Measurements from ENCODE around the gene OTOP2.
"Not testable (repeated sequence)": the region's sequence is repeated elsewhere in the genome, so short reads cannot be mapped to it uniquely, and the experiment has no call there.

The OTOP2 gene

DNA sequence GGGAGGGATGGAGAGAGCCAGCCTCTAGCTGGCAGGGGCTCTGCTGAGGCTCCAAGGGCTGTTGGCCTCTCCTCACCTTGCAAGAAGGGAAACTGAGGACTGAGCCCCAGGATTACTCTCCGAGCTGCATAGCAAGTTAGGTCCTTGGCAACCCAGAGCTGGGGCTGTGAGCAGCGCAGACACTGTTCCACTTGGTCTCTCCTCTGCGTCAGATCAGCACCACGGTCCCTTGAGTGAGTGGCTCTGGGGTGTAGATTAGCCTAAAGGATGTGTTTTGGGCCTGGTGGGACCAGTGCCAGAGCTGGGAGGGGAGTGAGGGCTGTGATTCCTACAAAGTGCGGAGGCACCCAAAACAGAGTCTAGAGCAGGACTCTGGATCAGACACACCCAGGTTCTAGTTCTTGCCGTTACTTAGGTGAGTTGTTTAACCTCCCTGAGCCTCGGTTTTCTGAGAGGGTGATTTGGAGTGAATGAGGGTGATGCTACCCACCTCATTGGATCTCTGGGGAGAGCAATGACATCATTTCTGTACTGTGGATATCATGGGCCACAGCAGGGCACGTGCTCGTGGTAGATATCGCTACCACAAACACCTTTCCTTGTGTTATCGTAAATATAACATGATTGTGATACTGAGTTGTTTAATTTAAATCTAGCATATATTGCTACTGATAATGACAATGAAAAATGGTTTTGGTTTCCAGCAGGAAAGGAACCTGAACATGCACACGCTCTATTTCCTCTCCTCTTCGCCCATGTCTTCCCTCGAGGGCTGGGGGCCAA, 22.5 kb upstream of the OTOP2 start:
- no peak for DNase-seq (ENCODE audit: low read depth in 2 of 2)

DNA sequence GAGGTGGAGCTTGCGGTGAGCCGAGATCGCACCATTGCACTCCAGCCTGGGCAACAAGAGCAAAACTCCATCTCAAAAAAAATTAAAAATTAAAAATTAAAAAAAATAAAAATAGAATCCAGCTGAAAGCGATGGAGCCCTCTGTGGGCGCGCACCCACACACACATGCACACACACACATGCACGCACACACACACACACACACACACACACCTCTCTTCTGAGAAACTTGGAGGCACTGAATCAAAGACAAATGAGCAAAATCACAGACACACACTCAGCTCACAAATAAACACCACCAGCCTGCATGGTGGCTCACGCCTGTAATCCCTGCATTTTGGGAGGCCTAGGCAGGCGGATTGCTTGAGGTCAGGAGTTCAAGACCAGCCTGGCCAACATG, 21.0 kb upstream of the OTOP2 start:
- no peak for DNase-seq (ENCODE audit: low read depth in 2 of 2)

- no peak for DNase-seq (ENCODE audit: low read depth in 2 of 2)
Observed at GRCh38 chr17:74903671-74904070, 20.4 kb upstream of the OTOP2 start.

DNA sequence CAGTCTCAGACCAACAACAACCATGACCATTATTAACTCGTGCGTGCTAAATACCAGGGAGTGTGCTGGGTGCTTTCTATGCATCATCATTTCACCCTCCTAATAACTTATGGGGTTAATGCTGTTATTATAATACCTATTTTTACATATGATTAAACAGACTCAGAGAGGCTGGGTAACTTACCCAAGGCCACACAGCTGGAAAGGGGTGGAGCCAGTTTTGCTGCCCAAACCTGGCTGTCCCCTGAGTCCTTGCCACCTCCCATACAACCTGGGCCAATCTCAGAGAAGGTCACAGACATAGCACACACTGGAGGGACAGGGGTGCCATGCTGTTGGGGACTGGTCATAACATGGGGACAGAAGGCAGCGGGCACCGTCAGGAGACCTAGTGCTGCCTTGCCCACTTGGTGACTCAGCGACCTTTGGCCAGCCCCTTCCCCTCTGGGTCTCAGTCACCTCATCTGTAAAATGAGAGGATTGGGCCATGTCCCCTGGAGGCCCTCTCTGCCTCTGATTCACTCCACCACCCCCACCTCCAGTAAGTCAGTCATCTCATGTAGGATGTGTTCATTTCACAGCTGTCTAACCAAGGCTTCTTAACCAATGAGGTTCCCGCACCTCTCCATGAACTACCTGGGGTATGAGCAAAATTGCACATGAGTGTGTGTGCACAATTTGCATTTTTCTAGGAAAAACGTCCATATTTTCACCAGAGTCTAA, 19.2 kb upstream of the OTOP2 start:
- no peak for DNase-seq (ENCODE audit: low read depth in 2 of 2)

- DNase-seq (ENCODE audit: low read depth in 2 of 2): not testable (repeated sequence)
Observed at GRCh38 chr17:74906214-74906793, 17.8 kb upstream of the OTOP2 start.

DNA sequence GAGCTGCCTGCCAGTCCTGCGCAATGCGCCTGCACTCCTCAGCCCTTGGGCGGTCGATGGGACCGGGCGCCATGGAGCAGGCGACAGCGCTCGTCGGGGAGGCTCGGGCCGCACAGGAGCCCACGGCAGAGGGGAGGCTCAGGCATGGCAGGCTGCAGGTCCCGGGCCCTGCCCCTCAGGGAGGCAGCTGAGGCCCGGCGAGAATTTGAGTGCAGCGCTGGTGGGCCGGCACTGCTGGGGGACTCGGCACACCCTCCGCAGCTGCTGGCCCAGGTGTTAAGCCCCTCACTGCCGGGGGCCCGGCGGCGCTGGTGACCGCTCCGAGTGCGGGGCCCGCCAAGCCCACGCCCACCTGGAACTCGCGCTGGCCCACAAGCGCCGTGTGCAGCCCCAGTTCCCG, 17.1 kb upstream of the OTOP2 start:
- no peak for DNase-seq (ENCODE audit: low read depth in 2 of 2)

- DNase-seq (ENCODE audit: low read depth in 2 of 2): not testable (repeated sequence)
Observed at GRCh38 chr17:74909097-74909496, 15.0 kb upstream of the OTOP2 start.

DNA sequence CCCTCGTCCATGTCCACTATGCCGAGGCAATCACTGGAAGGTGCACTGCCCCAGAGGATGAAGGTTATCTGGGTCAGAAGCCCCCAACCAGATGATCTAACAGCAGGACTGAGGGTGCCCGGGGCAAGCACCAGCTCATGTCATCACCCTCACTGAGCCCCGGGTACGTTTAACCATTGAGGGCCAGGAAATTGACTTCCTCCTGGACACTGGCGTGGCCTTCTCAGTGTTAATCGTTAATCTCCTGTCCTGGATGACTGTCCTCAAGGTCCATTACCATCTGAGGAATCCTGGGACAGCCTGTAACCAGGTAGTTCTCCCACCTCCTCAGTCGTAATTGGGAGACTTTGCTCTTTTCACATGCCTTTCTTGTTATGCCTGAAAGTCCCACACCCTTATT, 12.7 kb upstream of the OTOP2 start:
- DNase-seq (ENCODE audit: low read depth in 2 of 2): not testable (repeated sequence)

DNA sequence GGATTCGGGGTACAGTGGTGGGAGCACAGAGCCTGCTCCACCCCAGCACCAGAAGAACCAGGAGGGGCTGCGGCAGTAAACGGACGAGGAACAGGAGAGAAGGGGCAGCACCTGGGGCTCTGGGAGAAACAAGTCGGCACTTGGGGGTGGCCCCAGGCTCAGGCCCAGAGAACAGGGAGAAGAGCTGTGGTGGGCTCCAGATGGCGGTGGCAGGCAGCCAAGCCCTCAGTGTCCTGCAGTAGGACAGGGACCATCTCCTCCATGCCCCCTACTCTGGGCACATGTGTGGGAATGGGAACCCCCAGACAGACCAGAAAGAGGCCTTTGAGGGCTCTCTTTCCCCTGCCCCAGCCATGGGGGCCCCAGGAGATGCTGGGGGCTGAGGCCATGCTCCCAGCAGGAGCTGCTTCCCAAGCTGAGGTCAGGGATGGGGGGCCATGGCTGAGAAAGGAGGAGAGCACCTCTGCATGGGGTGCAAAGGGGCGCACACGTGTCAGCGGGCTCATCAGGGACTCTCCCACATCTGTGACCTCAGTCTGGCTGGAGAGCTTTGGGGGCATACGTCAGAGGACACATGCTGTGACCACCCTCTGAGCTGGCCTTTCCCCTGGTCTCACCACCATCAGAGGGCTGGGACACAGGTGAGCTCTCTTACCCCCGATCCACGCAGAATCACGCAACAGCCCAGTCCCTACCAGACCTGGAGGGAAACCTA, 7.8 kb upstream of the OTOP2 start:
- no peak for DNase-seq (ENCODE audit: low read depth in 2 of 2)

DNA sequence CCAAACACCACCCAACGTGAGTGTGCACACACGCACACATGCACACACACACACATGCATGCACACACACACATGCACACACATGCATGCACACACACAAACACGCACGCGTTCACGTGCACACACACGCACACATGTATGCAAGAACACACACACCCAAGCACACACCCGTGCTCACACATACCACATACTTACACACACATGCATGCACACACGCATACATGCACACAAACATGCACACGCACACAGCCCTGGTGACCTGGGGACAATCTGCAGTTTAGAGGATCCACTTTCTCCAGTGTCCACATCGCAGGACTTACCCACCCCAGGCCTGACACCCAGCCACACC, 7.2 kb upstream of the OTOP2 start:
- no peak for DNase-seq (ENCODE audit: low read depth in 2 of 2)

DNA sequence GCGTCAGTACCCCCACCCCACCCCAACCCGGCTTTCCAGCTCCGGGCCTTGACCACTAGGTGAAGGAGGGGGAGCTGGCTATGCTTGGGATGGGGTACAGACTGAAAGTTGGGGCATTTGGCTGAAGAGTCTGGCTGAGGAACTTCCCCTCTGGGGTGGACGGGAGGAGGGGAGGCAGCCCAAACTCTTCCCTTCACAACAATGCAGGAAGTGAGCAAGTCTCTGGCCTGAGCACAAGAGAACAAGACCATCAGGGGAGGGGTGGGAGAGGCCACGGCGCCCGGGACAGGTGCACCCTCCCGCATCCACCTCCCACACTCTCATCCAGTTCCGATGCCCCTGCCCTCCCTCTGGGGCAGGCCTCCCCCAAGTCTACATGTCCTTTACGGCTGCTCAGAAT, 6.6 kb upstream of the OTOP2 start:
- DNase-seq (ENCODE audit: low read depth in 2 of 2): no peak

DNA sequence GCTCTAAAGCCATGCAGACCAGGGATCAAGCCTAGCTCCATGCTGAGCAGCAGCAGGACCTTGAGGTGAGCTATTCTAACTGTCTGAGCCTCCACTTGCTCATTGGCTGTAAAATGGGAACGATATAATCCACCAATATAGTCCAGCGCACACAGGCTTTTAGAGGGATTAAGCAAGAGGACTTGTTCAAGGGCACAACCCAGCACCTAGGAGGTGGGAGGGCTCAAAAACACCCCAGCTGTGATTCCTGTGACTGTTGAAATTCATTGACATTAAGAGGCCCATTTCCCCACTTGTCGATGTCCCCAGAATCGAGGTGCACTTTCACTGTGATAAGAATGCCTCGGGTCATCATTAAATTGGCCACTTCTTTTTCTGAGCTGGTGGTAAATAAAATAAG, 5.2 kb upstream of the OTOP2 start:
- DNase-seq (ENCODE audit: low read depth in 2 of 2): no peak

DNA sequence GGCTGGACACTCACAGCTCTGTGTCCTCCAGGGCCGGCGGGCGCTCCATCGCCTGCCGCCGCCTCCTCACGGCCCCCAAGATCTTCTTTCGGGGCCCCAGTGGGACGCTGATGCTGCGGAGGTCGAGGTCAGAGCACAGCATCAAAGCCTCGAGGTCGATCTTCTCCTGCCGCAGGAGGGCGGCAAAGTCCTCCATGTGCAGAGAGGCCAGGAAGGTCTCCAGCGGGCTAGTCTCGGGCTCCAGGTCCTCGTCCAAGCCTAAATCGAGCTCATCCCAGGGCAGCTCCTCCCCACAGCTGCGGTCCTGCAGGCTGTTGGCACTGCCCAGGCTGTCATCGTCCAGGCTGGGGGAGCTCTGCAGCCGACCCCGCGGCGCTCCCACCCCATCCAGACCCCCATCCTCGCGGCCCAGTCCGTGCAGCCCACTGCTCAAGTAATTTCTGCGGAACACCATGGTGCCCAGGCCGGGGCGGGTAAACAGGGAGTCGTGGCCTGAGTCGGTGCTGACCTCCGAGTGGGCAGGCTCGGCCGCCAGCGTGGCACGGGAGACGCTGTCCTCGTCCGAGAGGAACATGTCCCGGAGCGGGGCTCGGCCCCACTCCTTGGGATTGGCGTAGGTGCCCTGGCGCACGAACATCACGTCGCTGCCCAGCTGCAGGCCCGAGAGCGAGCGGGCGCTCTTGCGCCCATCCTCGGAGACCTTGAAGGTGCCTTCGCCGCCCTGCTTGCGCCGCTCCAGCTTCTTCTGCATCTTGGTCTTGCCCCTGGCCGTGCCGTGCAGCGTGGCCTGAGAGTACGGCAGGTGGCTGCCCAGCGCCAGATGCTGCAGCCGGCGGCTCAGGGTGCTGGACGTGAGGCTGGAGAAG, 4.4 kb upstream of the OTOP2 start:
- no peak for DNase-seq (ENCODE audit: low read depth in 2 of 2)

DNA sequence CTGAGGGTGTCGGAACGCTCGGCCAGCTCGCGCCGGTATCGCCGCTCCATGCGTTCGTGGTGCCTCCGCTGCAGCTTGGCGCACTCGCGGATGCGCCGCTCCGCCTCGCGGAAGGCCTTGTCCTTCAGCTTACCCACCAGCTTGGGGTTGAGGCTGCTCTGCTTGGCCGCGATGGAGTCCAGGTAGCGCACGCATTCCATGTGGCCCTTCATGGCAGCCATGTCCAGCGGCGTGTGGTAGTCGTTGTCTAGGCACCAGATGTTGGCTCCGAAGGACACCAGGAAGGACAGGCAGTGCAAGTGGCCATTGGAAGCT, 3.8 kb upstream of the OTOP2 start:
- DNase-seq (ENCODE audit: low read depth in 2 of 2): no peak

- DNase-seq (ENCODE audit: low read depth in 2 of 2): no peak
Observed at GRCh38 chr17:74920642-74921025, 3.4 kb upstream of the OTOP2 start.

- no peak for DNase-seq (ENCODE audit: low read depth in 2 of 2)
Observed at GRCh38 chr17:74921026-74921681, 2.9 kb upstream of the OTOP2 start.

DNA sequence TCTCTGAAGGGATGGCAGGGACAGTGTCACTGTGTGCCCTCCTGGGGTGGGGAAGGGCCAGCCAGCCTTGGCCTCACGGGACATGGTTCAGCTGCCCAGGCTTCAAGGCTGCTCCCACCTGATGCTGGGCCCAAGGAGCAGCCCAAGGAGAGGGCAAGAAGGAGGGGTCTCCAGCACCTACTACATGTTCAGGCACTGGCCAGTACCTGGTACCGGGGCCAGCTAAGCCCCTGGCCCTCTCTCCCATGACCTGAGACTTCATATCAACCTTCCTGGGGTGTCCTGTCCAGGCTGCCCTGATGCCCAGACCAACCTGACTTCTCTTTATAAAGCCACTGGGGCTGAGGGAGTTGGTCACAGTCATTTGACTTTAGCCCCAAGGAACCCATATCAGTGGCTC, 2.3 kb upstream of the OTOP2 start:
- no peak for DNase-seq (ENCODE audit: low read depth in 2 of 2)

DNA sequence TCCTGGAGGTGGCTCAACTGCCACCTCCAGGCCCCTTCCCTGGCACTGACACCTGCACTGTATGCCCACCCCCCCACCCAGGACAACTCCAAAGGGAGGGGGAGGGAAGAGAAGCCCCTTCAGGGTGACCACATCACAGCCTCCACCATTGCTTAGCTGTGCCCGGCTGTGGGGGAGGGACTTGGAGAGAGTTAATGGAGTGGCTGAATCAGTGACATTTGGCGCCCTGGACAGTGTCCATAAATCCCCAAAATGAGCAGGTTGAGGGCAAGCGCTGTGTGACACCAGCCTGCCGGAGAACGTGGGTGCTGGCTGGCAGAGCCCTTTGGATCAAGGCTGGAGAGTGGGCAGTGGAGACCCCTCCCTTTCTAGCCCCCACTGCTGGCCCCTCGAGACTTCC, 1.9 kb upstream of the OTOP2 start:
- DNase-seq (ENCODE audit: low read depth in 2 of 2): no peak

DNA sequence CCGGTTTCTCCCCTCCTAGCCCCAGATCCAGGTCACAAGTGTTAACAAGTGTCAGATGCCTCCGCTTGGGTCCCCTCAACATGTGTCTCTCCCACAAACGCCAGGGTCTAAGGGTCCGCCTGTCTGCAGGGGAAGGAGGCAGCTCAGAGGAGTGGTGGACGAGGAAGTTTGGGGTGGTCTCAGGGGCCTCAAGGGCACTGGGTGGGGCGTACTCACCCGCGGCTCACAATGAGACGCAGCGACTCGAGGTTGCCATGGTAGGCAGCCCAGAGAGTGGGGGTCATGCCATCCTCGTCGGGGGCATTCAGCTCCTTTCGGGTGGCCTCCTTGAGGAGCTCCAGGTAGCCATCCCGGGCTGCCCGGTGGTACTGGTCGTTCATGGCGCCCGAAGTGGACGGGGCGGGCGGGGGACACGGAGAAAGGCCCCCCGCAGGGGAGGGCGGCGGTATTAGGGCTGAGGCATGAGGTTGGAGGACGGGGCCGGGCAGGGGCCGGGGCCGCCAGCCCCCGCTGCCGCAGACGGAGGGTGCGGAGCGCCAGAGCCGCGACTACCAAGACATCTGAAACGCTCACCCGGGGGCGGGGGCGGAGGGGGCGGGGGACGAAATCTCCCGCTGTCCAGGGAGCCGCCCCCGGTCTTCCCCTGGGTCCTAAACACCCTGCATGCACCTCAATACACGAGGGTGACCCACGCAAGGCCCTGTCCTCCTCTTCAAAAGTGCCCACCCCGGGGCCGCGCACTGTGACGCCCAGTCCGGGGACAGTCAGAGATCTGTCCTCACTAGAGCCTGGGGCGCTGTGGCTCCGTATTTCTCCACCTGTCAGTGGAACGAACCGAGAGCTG, 1.2 kb upstream of the OTOP2 start, which contains the start of gene USH1G:
TSS of gene USH1G (minus strand) at position 562 of the 844 bp plus-strand sequence. CDS start at position 380, 182 bp downstream.
- no peak for DNase-seq (ENCODE audit: low read depth in 2 of 2)
